ENCODE measurements around the gene TMEM259. TPM values are rescaled to one million over a fixed set of nuclear protein-coding genes. Genes with fewer than 3 reads are reported as not detected.

Gene TMEM259
- total RNA-seq, 1 experiment from 2014 or later, result 171 TPM

DNA sequence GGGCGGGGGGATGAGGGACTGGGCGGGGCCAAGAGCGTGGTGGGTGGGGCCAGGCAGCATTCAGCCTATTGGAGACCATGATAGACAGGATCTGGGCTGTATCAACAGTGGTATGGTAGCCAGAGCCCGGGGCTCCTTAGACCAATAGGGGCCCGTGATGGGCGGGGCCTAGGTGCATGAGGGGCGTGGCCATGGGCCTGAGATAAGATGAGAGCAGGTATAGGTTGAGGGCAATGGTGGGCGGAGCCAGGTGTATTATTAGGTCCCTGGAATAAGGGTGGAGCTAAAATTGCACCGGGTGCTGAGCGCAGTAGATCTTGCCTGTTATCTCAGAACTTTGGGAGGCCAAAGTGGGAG lies 24.3 kb upstream of the TMEM259 start:
- Histone ChIP-seq H3K18ac (ENCODE audit: insufficient read length, low read depth, low read length) (no peak overlapping the region), H3K4me2 (ENCODE audit: insufficient read depth, insufficient read length, low read length) (no peak overlapping the region), H3K23ac (ENCODE audit: insufficient read length, low read depth, low read length) (no peak overlapping the region), H3T11ph (ENCODE audit: low read length) (no peak overlapping the region), H2AFZ (ENCODE audit: low read length) (no peak overlapping the region), H3K27ac (ENCODE audit: insufficient read length, low read depth, low read length) (no peak overlapping the region), H2BK120ac (ENCODE audit: low read depth, low read length, poor library complexity, severe bottlenecking) (no peak overlapping the region), H3K14ac (ENCODE audit: insufficient read depth, low read length) (no peak overlapping the region), H3K27me3 (ENCODE audit: insufficient read depth, low read length) (no peaks in the 10 kb centered on the region), H4K91ac (ENCODE audit: insufficient read length, low read depth, low read length) (no peak overlapping the region), H4K5ac (ENCODE audit: insufficient read length, low read depth, low read length) (no peak overlapping the region), H2BK20ac (ENCODE audit: low read depth, low read length, poor library complexity, severe bottlenecking) (no peak overlapping the region), H2BK12ac (ENCODE audit: insufficient read length, low read depth, low read length) (no peak overlapping the region), H4K20me1 (ENCODE audit: control insufficient read depth, insufficient read depth, insufficient read length) (no peaks in the 10 kb centered on the region), H2BK5ac (ENCODE audit: insufficient read length, low read length) (no peak overlapping the region), H4K8ac (replicated peaks; ENCODE audit: insufficient read length, low read depth, low read length) (no peak overlapping the region), H2AK5ac (ENCODE audit: insufficient read length, low read length) (no peak overlapping the region), H2BK15ac (ENCODE audit: low read depth, low read length) (no peak overlapping the region), H3K79me2 (ENCODE audit: insufficient read depth, low read length) (no peaks in the 10 kb centered on the region), H3K4ac (ENCODE audit: low read depth, low read length) (no peak overlapping the region), H3K4me1 (ENCODE audit: insufficient read depth, low read length) (no peaks in the 10 kb centered on the region; the same call in 1 of the 2 replicates), H3K56ac (ENCODE audit: insufficient read length, low read depth, low read length) (no peak overlapping the region), H3K9ac (ENCODE audit: extremely low read depth, insufficient read length, low read length) (no peak overlapping the region), H3K9me3 (ENCODE audit: control insufficient read depth, low read depth, low read length) (no peaks in the 10 kb centered on the region), H3K79me1 (ENCODE audit: insufficient read depth, low read depth, low read length, poor library complexity, severe bottlenecking) (no peaks in the 10 kb centered on the region), H3K23me2 (ENCODE audit: insufficient read length, low read depth, low read length, poor library complexity, severe bottlenecking) (peaks cover 5% of the 10 kb centered on the region)
- Mint-ChIP-seq H3K4me3 (no peak overlapping the region; a peak in 1 of 5 replicates), H3K27ac (no peak overlapping the region), H3K4me1 (peaks cover 5 to 11% of the 10 kb centered on the region in 2 experiments; a peak in 2 of 4 replicates), H3K27me3 (ENCODE audit: low read depth) (0 out of 2 replicates have a peak, but pooled peaks cover 2% of the 10 kb centered on the region), H3K9me3 (no peaks in the 10 kb centered on the region), H3K36me3 (ENCODE audit: insufficient read depth in 1 of 3, low read depth in 3 of 3) (peaks cover 0 to 12% (median 0%) of the 10 kb centered on the region in 3 experiments; a peak in 1 of 7 replicates)
- no peak for TF ChIP-seq CTCF (conservative IDR thresholded peaks at IDR 0.05)
- peak; percentile 97 for DNase-seq
- no CpG with 5 or more reads among the region's 10 CpGs for WGBS (ENCODE audit: extremely low coverage, insufficient read length, low lambda C conversion rate)

Data from H9 (cell line).